A673 (cell line): ENCODE data around the gene OXGR1. TPM values are rescaled to one million over a fixed set of nuclear protein-coding genes. Genes with fewer than 3 reads are reported as not detected.

Source experiments
- BruUV-seq: library from RNA; stranded (reverse); fragments of 400-500 nt; replicated peaks from 2 replicates; lab custom pipeline; 2021; lab: Mats Ljungman, UMichigan
- CTCF ChIA-PET: fragments of 300-600 bp; sonication (Branson Sonifier 250); formaldehyde crosslinking; loops from one replicate; lab custom pipeline; 2022; ENCODE audit warnings: antibody characterized with exemption; lab: Charles Lee
- POLR2A ChIA-PET: fragments of 300-600 bp; sonication (Branson Sonifier 250); formaldehyde crosslinking; loops from one replicate; lab custom pipeline; 2022; ENCODE audit warnings: antibody characterized with exemption; ENCODE audit not compliant: low non-redundant PET; lab: Charles Lee
- DNase-seq: peaks from one replicate; pipeline ENCODE4 v3.0.0-alpha.2; 2015; ENCODE audit warnings: low spot score
- H3K27ac ChIP-seq: fragments of 200-600 bp; sonication (generic); 2 replicates; pipeline ENCODE4 v1.5.1; 2016; ENCODE audit warnings: mixed run types, low read depth, mild to moderate bottlenecking, mixed read lengths, antibody characterized with exemption, low read length; ENCODE audit not compliant: poor library complexity, severe bottlenecking
- H3K27me3 ChIP-seq: fragments of 200-600 bp; sonication (generic); replicated peaks from 2 replicates; pipeline ENCODE4 v1.6.1; 2017; ENCODE audit warnings: mixed run types, low read depth, mild to moderate bottlenecking, mixed read lengths, antibody characterized with exemption, low read length; ENCODE audit not compliant: insufficient read depth, poor library complexity
- H3K36me3 ChIP-seq: fragments of 200-600 bp; sonication (generic); 2 replicates; pipeline ENCODE4 v1.6.1; 2016; ENCODE audit warnings: mixed run types, mild to moderate bottlenecking, mixed read lengths, antibody characterized with exemption, low read length; ENCODE audit not compliant: insufficient read depth, poor library complexity, severe bottlenecking
- H3K4me1 ChIP-seq: fragments of 200-600 bp; sonication (generic); 2 replicates; pipeline ENCODE4 v1.6.1; 2017; ENCODE audit warnings: mixed run types, mild to moderate bottlenecking, mixed read lengths, antibody characterized with exemption, low read length; ENCODE audit not compliant: insufficient read depth, poor library complexity, severe bottlenecking
- H3K4me3 ChIP-seq: fragments of 200-600 bp; sonication (generic); 2 replicates; pipeline ENCODE4 v1.5.1; 2016; ENCODE audit warnings: low read depth, mixed run types, mild to moderate bottlenecking, mixed read lengths, low read length; ENCODE audit not compliant: poor library complexity, severe bottlenecking
- H3K9me3 ChIP-seq: fragments of 200-600 bp; sonication (generic); 2 replicates; pipeline ENCODE4 v1.6.1; 2016; ENCODE audit warnings: mixed run types, low read depth, mild to moderate bottlenecking, mixed read lengths, antibody characterized with exemption, low read length; ENCODE audit not compliant: poor library complexity, severe bottlenecking
- CTCF ChIP-seq: fragments of 300-800, 200-600 bp; sonication (generic); conservative IDR thresholded peaks from 2 replicates; pipeline ENCODE4 v1.5.1; 2017; ENCODE audit warnings: low read depth, mild to moderate bottlenecking, antibody characterized with exemption, low read length, moderate library complexity, mixed read lengths
- EZH2 ChIP-seq: fragments of 200-600 bp; sonication (generic); IDR thresholded peaks from 2 replicates; pipeline ENCODE4 v1.6.1; 2017; ENCODE audit warnings: borderline replicate concordance, low read depth, mild to moderate bottlenecking, mixed read lengths, antibody characterized with exemption, low read length; ENCODE audit not compliant: poor library complexity, severe bottlenecking
- intact Hi-C: fragments of 100-400 bp; cut with micrococcal nuclease; formaldehyde crosslinking; loops from one replicate; pipeline ENCODE4 v1.10.0; 2022; ENCODE audit not compliant: unreplicated experiment
- total RNA-seq: library from RNA; stranded (reverse); gene quantifications from 2 replicates; pipeline ENCODE4 v1.2.3, GENCODE V29; 2021

The OXGR1 gene
- total RNA-seq, 1 experiment from 2014 or later, result not detected

GRCh38 chr13:97023117-97023516, 28.8 kb upstream of the OXGR1 start:
- POLR2A ChIA-PET, result no interaction called here
- intact Hi-C loops, result no loop called here

GRCh38 chr13:97021241-97021640, 27.0 kb upstream of the OXGR1 start:
- intact Hi-C loops, result no loop called here
- TF ChIP-seq EZH2, result no peak
- no peak for TF ChIP-seq CTCF
- H3K4me3 ChIP-seq, result no peak overlapping the region
- BruUV-seq, result no TSS peak
- ChIA-PET CTCF (no interaction called here), POLR2A (no interaction called here)
- DNase-seq, result no peak
- H3K4me1 ChIP-seq, result no peaks in the 10 kb centered on the region
- no peaks in the 10 kb centered on the region for H3K9me3 ChIP-seq
- H3K27me3 ChIP-seq, result peaks cover 50% of the 10 kb centered on the region
- H3K36me3 ChIP-seq, result no peaks in the 10 kb centered on the region
- H3K27ac ChIP-seq, result no peak overlapping the region

More at GRCh38 chr13:97023117-97023516, 28.8 kb upstream of the OXGR1 start:
- H3K4me1 ChIP-seq, result no peaks in the 10 kb centered on the region
- CTCF ChIA-PET, result no interaction called here
- no peak overlapping the region for H3K27ac ChIP-seq
- TF ChIP-seq CTCF, result no peak
- no peak for TF ChIP-seq EZH2
- H3K9me3 ChIP-seq, result no peaks in the 10 kb centered on the region
- BruUV-seq, result no TSS peak
- no peak overlapping the region for H3K4me3 ChIP-seq
- no peaks in the 10 kb centered on the region for H3K36me3 ChIP-seq
- no peak for DNase-seq
- peaks cover 50% of the 10 kb centered on the region for H3K27me3 ChIP-seq

GRCh38 chr13:97020689-97021240, 26.5 kb upstream of the OXGR1 start:
- Histone ChIP-seq H3K4me3 (no peak overlapping the region), H3K36me3 (no peaks in the 10 kb centered on the region), H3K27ac (no peak overlapping the region), H3K9me3 (no peaks in the 10 kb centered on the region), H3K4me1 (no peaks in the 10 kb centered on the region), H3K27me3 (peaks cover 50% of the 10 kb centered on the region)
- no peak for DNase-seq
- TF ChIP-seq CTCF (no peak), EZH2 (no peak)
- POLR2A ChIA-PET, result no interaction called here
- intact Hi-C loops, result no loop called here
- CTCF ChIA-PET, result no interaction called here
- no TSS peak for BruUV-seq
